Esophagus squamous epithelium (tissue), 5 donors: ENCODE measurements around the gene POU2F2. TPM values are rescaled to one million over a fixed set of nuclear protein-coding genes. Genes with fewer than 3 reads are reported as not detected.

Source experiments
- DNase-seq: peaks from one replicate; lab custom pipeline; 2025; lab: John Stamatoyannopoulos, UW
- H3K27ac ChIP-seq, 4 donors: fragments of 200-600 bp; sonication (generic); one replicate each; pipeline ENCODE4 v1.5.1; 2016 to 2019; ENCODE audit warnings: mild to moderate bottlenecking in 1 of 4
- H3K27me3 ChIP-seq, 4 donors: fragments of 200-600 bp; sonication (generic); 1 replicate in 3 of 4; 2 replicates in 1 of 4; pipeline versions ENCODE4 v1.5.1 to v1.6.0; 2017 to 2021; ENCODE audit warnings: antibody characterized with exemption in 1 of 4
- H3K36me3 ChIP-seq, 3 donors: fragments of 200-600 bp; sonication (generic); one replicate each; pipeline ENCODE4 v1.5.1; 2016 to 2019
- H3K4me1 ChIP-seq, 3 donors: fragments of 200-600 bp; sonication (generic); one replicate each; pipeline ENCODE4 v1.5.1; 2017 to 2019
- H3K4me3 ChIP-seq, 4 donors: fragments of 200-600 bp; sonication (generic); 1 replicate in 3 of 4; 2 replicates in 1 of 4; pipeline ENCODE4 v1.5.1; 2016 to 2019; ENCODE audit warnings: mild to moderate bottlenecking in 2 of 4, moderate library complexity in 1 of 4
- H3K9me3 ChIP-seq, 3 donors: fragments of 200-600 bp; sonication (generic); one replicate each; pipeline ENCODE4 v1.5.1; 2016 to 2019
- POLR2A ChIP-seq, 4 donors: fragments of 450-650 bp; IDR thresholded peaks; one replicate each; pipeline ENCODE4 v1.6.1; 2017; ENCODE audit warnings: antibody characterized with exemption in 4 of 4, mild to moderate bottlenecking in 4 of 4, moderate library complexity in 3 of 4
- WGBS, 2 donors: methylation state at CpG; one replicate each; pipeline ENCODE4 v1.1.5; 2018; 5-methylcytosine and 5-hydroxymethylcytosine counted together
- intact Hi-C: fragments of 100-400 bp; cut with DNase I; formaldehyde crosslinking; loops from one replicate; pipeline ENCODE4 v1.15.0; 2022
- total RNA-seq, 4 donors: library from RNA; depleted of rRNA; stranded (reverse); fragments of >200 nt; gene quantifications; one replicate each; pipeline ENCODE4 v1.1.0, GENCODE V29; 2016
- TF ChIP-seq, protein P1 (sequence below), 6 experiments: fragments of 450-650 bp in 4 of 6; fragments of 200-600 bp in 2 of 6; sonication (generic) in 2 of 6; IDR thresholded peaks; one replicate each; pipeline ENCODE4 v1.5.1; 2016 to 2019; ENCODE audit warnings: antibody characterized with exemption in 6 of 6, mild to moderate bottlenecking in 4 of 6, moderate library complexity in 4 of 6
- donor health status: DM: yes; HTN: yes; CAD: no.

POU2F2 gene
- total RNA-seq, 4 donors from 2014 or later, result 0.18 to 0.67 (median 0.57) TPM; not detected in 1

- intact Hi-C loops, result no loop called here
- no peaks in the 10 kb centered on the region for H3K9me3 ChIP-seq
- WGBS, 2 donors, result 70 to 71% methylated on average over 12 to 13 of the region's 13 CpGs
- peak overlapping the region in 3 of 4 donors; percentile 53 to 67 (median 65) for H3K27ac ChIP-seq
- peaks cover 0 to 3% (median 0%) of the 10 kb centered on the region in 3 donors for H3K36me3 ChIP-seq
- no peak for DNase-seq
- H3K4me3 ChIP-seq, result peak overlapping the region in 1 of 4 donors; percentile 38
- no peak for TF ChIP-seq POLR2A (IDR thresholded peaks at IDR 0.05)
- TF ChIP-seq, protein P1, sequence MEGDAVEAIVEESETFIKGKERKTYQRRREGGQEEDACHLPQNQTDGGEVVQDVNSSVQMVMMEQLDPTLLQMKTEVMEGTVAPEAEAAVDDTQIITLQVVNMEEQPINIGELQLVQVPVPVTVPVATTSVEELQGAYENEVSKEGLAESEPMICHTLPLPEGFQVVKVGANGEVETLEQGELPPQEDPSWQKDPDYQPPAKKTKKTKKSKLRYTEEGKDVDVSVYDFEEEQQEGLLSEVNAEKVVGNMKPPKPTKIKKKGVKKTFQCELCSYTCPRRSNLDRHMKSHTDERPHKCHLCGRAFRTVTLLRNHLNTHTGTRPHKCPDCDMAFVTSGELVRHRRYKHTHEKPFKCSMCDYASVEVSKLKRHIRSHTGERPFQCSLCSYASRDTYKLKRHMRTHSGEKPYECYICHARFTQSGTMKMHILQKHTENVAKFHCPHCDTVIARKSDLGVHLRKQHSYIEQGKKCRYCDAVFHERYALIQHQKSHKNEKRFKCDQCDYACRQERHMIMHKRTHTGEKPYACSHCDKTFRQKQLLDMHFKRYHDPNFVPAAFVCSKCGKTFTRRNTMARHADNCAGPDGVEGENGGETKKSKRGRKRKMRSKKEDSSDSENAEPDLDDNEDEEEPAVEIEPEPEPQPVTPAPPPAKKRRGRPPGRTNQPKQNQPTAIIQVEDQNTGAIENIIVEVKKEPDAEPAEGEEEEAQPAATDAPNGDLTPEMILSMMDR (IDR thresholded peaks at IDR 0.05), result no peak
- H3K4me1 ChIP-seq, result peaks cover 8 to 58% (median 29%) of the 10 kb centered on the region in 3 donors
- no peaks in the 10 kb centered on the region for H3K27me3 ChIP-seq
These were observed 43.0 kb downstream of the POU2F2 start for GRCh38 chr19:42089191-42089750.

- no peak for DNase-seq
- peak overlapping the region in 1 of 4 donors; percentile 38 for H3K4me3 ChIP-seq
- H3K27ac ChIP-seq, result peak overlapping the region in 3 of 4 donors; percentile 53 to 67 (median 65)
- H3K4me1 ChIP-seq, result peaks cover 8 to 51% (median 27%) of the 10 kb centered on the region in 3 donors
- no peaks in the 10 kb centered on the region for H3K27me3 ChIP-seq
- no peak for TF ChIP-seq POLR2A (IDR thresholded peaks at IDR 0.05)
- TF ChIP-seq, protein P1 (IDR thresholded peaks at IDR 0.05), result no peak
- H3K36me3 ChIP-seq, result peaks cover 0 to 10% (median 0%) of the 10 kb centered on the region in 3 donors
- intact Hi-C loops, result no loop called here
- no peaks in the 10 kb centered on the region for H3K9me3 ChIP-seq
- WGBS, 2 donors, result 55 to 75% methylated on average over 8 to 17 of the region's 18 CpGs
These were observed 43.6 kb downstream of the POU2F2 start for GRCh38 chr19:42088471-42089190.

GRCh38 chr19:42086770-42087550, 45.3 kb downstream of the POU2F2 start:
- Histone ChIP-seq H3K36me3 (peaks cover 0 to 25% (median 0%) of the 10 kb centered on the region in 3 donors), H3K4me1 (peaks cover 5 to 36% (median 17%) of the 10 kb centered on the region in 3 donors), H3K27ac (no peak overlapping the region), H3K4me3 (no peak overlapping the region), H3K27me3 (no peaks in the 10 kb centered on the region), H3K9me3 (no peaks in the 10 kb centered on the region)
- 64 to 80% methylated on average over 11 of the region's 11 CpGs for WGBS, 2 donors
- no peak for DNase-seq
- intact Hi-C loops, result no loop called here
- TF ChIP-seq, protein P1 (IDR thresholded peaks at IDR 0.05), result no peak
- no peak for TF ChIP-seq POLR2A (IDR thresholded peaks at IDR 0.05)

- Histone ChIP-seq H3K4me1 (peaks cover 0 to 35% (median 11%) of the 10 kb centered on the region in 3 donors), H3K36me3 (peaks cover 1 to 32% (median 2%) of the 10 kb centered on the region in 3 donors), H3K9me3 (no peaks in the 10 kb centered on the region), H3K27me3 (no peaks in the 10 kb centered on the region), H3K4me3 (no peak overlapping the region), H3K27ac (no peak overlapping the region)
- intact Hi-C loops, result no loop called here
- no peak for DNase-seq
- WGBS, 2 donors, result 74 to 83% methylated on average over 6 to 7 of the region's 9 CpGs
- TF ChIP-seq, protein P1 (IDR thresholded peaks at IDR 0.05), result no peak
- TF ChIP-seq POLR2A (IDR thresholded peaks at IDR 0.05), result no peak
These were observed 46.0 kb downstream of the POU2F2 start for GRCh38 chr19:42086188-42086736.
